Measurements from ENCODE around the gene TNIP1.

The TNIP1 gene

DNA sequence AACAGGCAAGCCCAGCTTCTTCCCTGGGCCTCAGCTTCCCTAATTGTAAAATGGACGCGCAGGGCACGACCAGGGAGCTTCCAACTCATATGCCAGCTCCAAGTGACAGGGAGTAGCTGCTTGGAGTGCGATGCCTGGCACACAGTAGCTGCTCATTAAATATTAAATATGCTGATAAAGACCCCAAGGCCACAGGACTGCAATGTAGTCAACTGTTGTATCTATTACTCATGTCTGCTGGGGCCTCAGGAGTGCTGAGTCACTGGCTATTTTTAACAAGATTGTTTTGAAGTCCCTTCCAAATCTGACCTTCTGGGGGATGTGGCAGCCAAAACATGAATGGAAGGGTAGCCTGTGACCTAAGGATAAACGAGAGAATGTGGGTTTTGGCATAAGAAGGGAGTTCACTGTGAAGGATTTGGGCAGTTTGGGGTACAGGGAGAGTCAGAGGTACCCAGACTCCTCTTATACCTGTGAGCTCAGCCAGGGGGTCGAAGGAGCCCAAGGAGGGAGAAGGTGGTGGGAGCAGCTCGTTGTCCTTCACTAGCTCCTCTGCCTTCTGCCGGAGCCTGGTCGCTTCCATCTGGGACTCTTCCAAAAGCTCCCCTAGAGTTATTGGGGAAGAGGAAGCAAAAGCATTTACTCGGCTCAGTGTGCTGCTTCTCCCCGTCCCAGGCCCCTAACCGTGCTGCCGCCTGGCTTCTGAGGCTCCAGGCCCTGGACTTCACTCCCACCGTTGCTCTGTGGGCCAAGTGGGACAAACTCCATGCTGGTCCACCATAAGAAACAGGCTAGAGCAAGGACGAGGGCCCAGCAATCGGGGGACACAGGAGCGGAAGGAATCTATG is 17.5 kb downstream of the TNIP1 start:
- ATAC-seq: peak; percentile 29 to 34

- no peak for ATAC-seq
Observed at GRCh38 chr5:151062405-151063141, 18.3 kb downstream of the TNIP1 start.

DNA sequence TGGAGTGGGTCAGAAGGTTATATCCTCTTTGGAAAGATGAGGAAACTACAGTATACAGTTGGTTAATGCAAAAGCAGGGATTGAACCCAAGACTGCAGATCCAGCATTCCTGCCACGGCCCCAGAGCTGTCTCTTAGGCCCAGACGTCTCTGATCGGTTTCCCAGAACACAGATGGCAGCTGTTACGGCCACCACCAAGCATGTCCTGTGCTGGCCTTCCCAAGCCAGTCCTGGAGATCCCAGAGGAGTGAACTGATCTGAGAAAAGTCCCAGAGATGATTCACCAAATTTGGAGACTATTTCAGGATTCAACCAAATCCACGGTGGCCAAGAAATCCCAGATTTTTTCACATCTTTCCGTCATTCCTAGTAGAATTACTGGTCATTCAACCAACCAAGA is 20.1 kb downstream of the TNIP1 start:
- no peak for ATAC-seq

- ATAC-seq: no peak
Observed at GRCh38 chr5:151058891-151059489, 21.8 kb downstream of the TNIP1 start.

GRCh38 chr5:151058301-151058700 is 22.5 kb downstream of the TNIP1 start:
- ATAC-seq: no peak

GRCh38 chr5:151056379-151057325 is 24.2 kb downstream of the TNIP1 start:
- no peak for ATAC-seq

- ATAC-seq: no peak
Observed at GRCh38 chr5:151055336-151055735, 25.5 kb downstream of the TNIP1 start.

GRCh38 chr5:151054709-151055108 is 26.1 kb downstream of the TNIP1 start:
- ATAC-seq: no peak

DNA sequence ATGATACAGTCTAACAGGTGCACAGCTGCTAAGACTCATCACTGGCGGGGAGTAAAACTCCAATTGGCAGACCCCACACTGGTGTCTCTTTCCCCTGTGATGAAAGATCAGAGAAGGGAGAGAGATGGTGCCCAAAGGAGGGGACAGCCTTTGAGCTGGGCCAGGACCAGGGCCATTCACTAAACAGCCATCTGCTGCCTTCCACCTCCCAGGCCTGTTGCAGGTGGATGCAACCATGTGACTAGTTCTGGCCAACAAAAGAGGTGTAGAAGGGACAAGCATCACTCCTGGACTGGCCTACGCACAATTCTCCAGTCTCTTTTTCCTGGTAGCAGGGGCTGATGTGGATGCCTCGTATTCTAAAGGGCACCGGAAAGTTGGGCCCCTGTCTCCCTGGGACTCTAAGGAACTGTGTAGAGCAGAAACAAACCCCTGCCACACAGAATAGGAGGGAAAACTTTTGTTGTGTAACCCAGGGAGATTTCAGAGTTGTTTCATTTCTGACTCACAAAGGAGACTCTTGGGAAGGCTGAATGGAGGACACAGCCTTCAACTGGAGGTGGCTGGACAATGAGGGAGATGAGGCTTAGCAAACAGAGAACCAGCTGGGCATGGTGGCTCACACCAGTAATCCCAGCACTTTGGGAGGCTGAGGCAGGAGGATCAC is 26.9 kb downstream of the TNIP1 start:
- ATAC-seq: no peak

DNA sequence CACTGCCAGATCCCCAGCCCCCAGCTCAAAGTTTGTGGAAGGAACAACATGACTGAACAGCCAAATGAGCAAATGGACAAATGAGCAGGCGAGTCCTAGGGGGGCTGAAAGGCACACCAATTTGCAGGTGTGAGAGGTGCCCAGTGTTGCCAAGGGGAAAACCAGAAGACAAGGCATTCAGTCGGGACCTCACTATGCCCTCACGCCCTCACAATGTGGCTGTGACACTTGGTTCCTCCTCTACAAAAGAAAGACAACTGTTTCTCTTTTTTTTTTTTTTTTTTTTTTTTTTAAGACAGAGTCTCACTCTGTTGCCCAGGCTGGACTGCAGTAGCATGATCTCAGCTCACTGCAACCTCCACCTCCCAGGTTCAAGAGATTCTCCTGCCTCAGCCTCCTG is 28.0 kb downstream of the TNIP1 start:
- ATAC-seq: no peak

GRCh38 chr5:151051931-151052608 is 28.8 kb downstream of the TNIP1 start:
- ATAC-seq: no peak

GRCh38 chr5:151051066-151051930 is 29.5 kb downstream of the TNIP1 start:
- ATAC-seq: peak; percentile 74 to 79

DNA sequence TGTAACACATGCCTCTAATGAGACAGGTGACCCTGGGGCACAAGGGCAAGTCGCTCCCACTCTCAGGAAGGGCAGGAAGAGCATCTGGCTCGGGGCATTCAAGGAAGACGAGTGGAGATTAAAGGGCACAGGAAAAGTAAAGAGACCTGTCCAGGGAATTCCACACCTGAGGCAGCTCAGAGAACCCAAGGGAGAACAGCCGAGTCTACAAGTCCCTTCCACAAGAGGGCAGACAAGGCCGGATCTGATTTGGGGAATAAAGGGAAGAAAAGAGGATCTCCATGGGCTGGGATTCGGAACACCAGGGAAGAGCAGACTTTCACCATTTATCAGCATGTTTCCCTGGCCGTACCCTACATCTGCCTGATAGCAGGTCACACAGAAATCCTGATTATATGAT is 32.3 kb downstream of the TNIP1 start:
- ATAC-seq: no peak

DNA sequence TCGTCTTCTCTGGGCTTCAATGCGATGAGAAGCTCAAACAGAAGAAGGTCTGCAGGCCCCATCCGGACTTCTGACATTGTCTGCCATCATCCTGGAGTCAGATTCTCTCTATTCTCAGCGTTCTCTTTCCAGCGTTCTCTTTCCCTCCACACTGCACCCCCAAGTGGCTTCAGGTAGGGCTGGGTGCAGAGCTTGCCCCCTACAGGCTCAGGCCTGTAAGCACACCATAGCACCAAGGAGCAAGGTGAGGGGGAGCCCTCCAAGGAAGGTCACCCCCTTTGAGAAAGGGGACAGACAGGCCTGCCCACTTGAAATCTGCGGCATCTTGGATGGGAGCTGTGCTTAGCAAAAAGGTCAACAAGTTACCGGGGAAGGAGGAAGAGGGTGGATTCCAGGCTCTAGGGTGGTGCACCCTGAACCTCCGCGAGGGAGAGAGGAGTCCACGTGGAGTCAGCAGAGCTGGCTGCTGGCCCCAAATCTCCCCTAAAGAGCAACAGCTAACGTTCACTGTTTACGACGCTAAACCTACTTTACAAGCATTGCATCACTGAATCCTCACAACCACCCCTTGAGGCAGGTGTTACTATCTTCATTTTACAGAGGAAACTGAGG is 32.9 kb downstream of the TNIP1 start:
- ATAC-seq: peak; percentile 54 to 56

DNA sequence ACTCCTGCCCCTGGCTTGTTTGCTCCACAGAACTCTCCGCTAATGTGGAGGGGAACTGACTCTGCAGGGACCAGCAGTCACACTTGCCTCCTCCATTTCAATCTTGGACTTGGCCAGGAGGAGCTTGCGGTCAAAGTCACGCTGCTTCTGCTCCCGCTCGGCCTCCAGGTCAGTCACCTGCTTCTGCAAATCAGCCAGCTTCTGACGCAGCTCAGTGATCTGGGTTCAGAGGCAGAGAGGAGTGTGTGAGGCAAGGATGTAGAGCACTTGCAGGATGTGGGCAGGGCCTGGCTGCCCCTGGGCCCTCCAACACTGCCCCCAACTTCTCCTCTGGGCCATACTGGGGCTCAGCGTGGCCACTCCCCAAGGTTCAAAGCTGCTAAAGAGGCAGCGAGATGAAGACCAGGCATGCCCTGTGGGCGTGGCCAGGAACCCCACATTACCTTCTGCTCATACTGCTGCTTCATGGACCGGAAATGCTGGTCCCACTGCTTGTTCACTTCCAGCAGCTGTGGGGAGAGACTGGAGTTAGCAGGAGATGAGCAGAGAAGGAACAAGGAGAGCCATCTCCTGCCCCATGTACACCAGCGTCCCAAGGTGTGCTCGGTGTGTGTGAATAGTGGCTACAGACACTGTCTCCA is 38.3 kb downstream of the TNIP1 start:
- no peak for ATAC-seq

- no peak for ATAC-seq
Observed at GRCh38 chr5:151041577-151042268, 39.1 kb downstream of the TNIP1 start.

GRCh38 chr5:151040211-151040747 is 40.6 kb downstream of the TNIP1 start:
- no peak for ATAC-seq

DNA sequence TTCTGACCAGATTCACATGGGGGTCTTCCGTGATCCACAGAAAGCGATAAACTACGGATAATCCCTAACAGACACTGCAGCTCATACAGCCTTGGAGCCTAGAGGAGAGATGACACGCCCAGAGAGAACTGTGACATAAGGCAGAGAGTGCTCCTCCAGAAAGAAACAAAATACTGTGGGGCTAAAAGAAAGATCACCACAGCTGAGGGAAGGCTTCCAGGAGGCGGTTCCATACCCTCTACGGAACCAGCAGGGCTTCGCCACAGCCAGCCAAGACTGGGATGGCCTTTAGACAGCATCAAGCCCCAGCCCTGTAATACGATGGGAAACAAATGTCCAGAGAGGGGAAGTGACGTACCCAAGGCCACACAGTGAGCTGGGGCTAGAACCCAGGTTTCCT is 41.2 kb downstream of the TNIP1 start:
- ATAC-seq: no peak
